Loucy (cell line): ENCODE results near the gene FANCE.

Experiments
- H2AFZ ChIP-seq: fragments of 200-600 bp; sonication (generic); 2 replicates; pipeline ENCODE4 v1.6.0; 2016; ENCODE audit warnings: antibody characterized with exemption, mild to moderate bottlenecking, low read length, moderate library complexity
- H3F3A ChIP-seq: fragments of 200-600 bp; 2 replicates; pipeline ENCODE4 v1.6.0; 2016; ENCODE audit warnings: antibody characterized with exemption, low read depth, mild to moderate bottlenecking
- H3K27me3 ChIP-seq: fragments of 200-600 bp; sonication (generic); 2 replicates; pipeline ENCODE4 v1.6.1; 2014; ENCODE audit warnings: low read length, mild to moderate bottlenecking; ENCODE audit not compliant: insufficient read depth, poor library complexity, severe bottlenecking
- H3K36me3 ChIP-seq: fragments of 200-600 bp; sonication (generic); 2 replicates; pipeline ENCODE4 v1.6.1; 2016; ENCODE audit warnings: low read length; ENCODE audit not compliant: insufficient read depth
- H3K4me1 ChIP-seq: fragments of 200-600 bp; sonication (generic); 2 replicates; pipeline ENCODE4 v1.5.1; 2014; ENCODE audit warnings: low read length, mild to moderate bottlenecking; ENCODE audit not compliant: insufficient read depth, poor library complexity, severe bottlenecking
- H3K4me2 ChIP-seq: fragments of 200-600 bp; sonication (generic); 2 replicates; pipeline ENCODE4 v1.6.0; 2014; ENCODE audit warnings: antibody characterized with exemption, low read length, low read depth, mild to moderate bottlenecking; ENCODE audit not compliant: poor library complexity, severe bottlenecking
- H3K4me3 ChIP-seq: fragments of 200-600 bp; sonication (generic); 2 replicates; pipeline ENCODE4 v1.5.1; 2014; ENCODE audit warnings: low read length, mild to moderate bottlenecking, mixed read lengths; ENCODE audit not compliant: poor library complexity, severe bottlenecking
- H3K79me2 ChIP-seq: fragments of 200-600 bp; sonication (generic); 2 replicates; pipeline ENCODE4 v1.6.1; 2014; ENCODE audit warnings: low read length; ENCODE audit not compliant: insufficient read depth
- H3K9ac ChIP-seq: fragments of 200-600 bp; sonication (generic); 2 replicates; pipeline ENCODE4 v1.6.0; 2014; ENCODE audit warnings: mild to moderate bottlenecking, low read depth, low read length, moderate library complexity; ENCODE audit not compliant: poor library complexity, severe bottlenecking
- H3K9me2 ChIP-seq: fragments of 200-600 bp; sonication (generic); replicated peaks from 2 replicates; pipeline ENCODE4 v1.6.1; 2016; ENCODE audit warnings: low read depth, low read length, mixed read lengths
- H3K9me3 ChIP-seq: fragments of 200-600 bp; sonication (generic); 2 replicates; pipeline ENCODE4 v1.6.1; 2014; ENCODE audit warnings: mild to moderate bottlenecking, antibody characterized with exemption, low read length, low read depth; ENCODE audit not compliant: insufficient read depth
- H4K20me1 ChIP-seq: fragments of 200-600 bp; sonication (generic); 2 replicates; pipeline ENCODE4 v1.6.0; 2014; ENCODE audit warnings: antibody characterized with exemption, low read length, mild to moderate bottlenecking; ENCODE audit not compliant: insufficient read depth, poor library complexity, severe bottlenecking
- CTCF ChIP-seq: fragments of 200-600 bp; sonication (generic); conservative IDR thresholded peaks from 2 replicates; pipeline ENCODE4 v1.5.1; 2014; ENCODE audit warnings: mild to moderate bottlenecking, antibody characterized with exemption, low read length
- EZH2phosphoT487 ChIP-seq: fragments of 200-600 bp; IDR thresholded peaks from 2 replicates; pipeline ENCODE4 v1.6.1; 2018; ENCODE audit warnings: antibody characterized with exemption, mild to moderate bottlenecking, moderate library complexity, borderline replicate concordance

FANCE gene

GRCh38 chr6:35465646-35466045, 13.5 kb downstream of the FANCE start:
- peaks cover 13% of the 10 kb centered on the region for H3K27me3 ChIP-seq
- peaks cover 13% of the 10 kb centered on the region for H3K4me1 ChIP-seq
- H4K20me1 ChIP-seq: peaks cover 24% of the 10 kb centered on the region
- H2AFZ ChIP-seq: no peak overlapping the region
- TF ChIP-seq EZH2phosphoT487 (no peak), CTCF (no peak)
- peaks cover 20% of the 10 kb centered on the region for H3K36me3 ChIP-seq
- no peak overlapping the region for H3K4me2 ChIP-seq
- no peak overlapping the region for H3K4me3 ChIP-seq
- H3K79me2 ChIP-seq: peaks cover 25% of the 10 kb centered on the region
- no peaks in the 10 kb centered on the region for H3K9me3 ChIP-seq
- no peaks in the 10 kb centered on the region for H3K9me2 ChIP-seq
- H3F3A ChIP-seq: no peaks in the 10 kb centered on the region
- H3K9ac ChIP-seq: no peak overlapping the region

GRCh38 chr6:35468181-35468979, 16.2 kb downstream of the FANCE start, which contains the start of gene RPL10A:
RPL10A (plus strand) TSS chr6:35468401; CDS start chr6:35468435, 34 bp downstream.
- Histone ChIP-seq H3K4me2 (peak within 1 kb of the TSS; percentile 89), H4K20me1 (peaks cover 50% of the 10 kb centered on the region), H3K9me3 (no peaks in the 10 kb centered on the region), H3F3A (0 out of 2 replicates have a peak, but pooled peaks cover 3% of the 10 kb centered on the region), H3K79me2 (peaks cover 52% of the 10 kb centered on the region), H3K9ac (peak within 1 kb of the TSS; percentile 100), H3K4me1 (peaks cover 29% of the 10 kb centered on the region), H3K4me3 (peak within 1 kb of the TSS; percentile 99), H2AFZ (peak within 1 kb of the TSS; percentile 83), H3K9me2 (no peaks in the 10 kb centered on the region), H3K36me3 (peaks cover 45% of the 10 kb centered on the region), H3K27me3 (peaks cover 13% of the 10 kb centered on the region)
- TF ChIP-seq EZH2phosphoT487: no peak
- TF ChIP-seq CTCF: peak; percentile 93

- Histone ChIP-seq H3K9ac (peak overlapping the region; percentile 100), H3K4me2 (peak overlapping the region; percentile 89), H3F3A (0 out of 2 replicates have a peak, but pooled peaks cover 3% of the 10 kb centered on the region), H3K36me3 (peaks cover 45% of the 10 kb centered on the region), H4K20me1 (peaks cover 57% of the 10 kb centered on the region), H3K9me2 (no peaks in the 10 kb centered on the region), H3K27me3 (peaks cover 13% of the 10 kb centered on the region), H3K4me1 (peaks cover 29% of the 10 kb centered on the region), H3K4me3 (peak overlapping the region; percentile 99), H2AFZ (no peak overlapping the region), H3K79me2 (peaks cover 52% of the 10 kb centered on the region), H3K9me3 (no peaks in the 10 kb centered on the region)
- TF ChIP-seq EZH2phosphoT487: no peak
- no peak for TF ChIP-seq CTCF
Observed at GRCh38 chr6:35468980-35469750, 17.0 kb downstream of the FANCE start.
